Dendritic cell treated with granulocyte-macrophage colony-stimulating factor and Interleukin-4, amounts not matched to agents 40 ng/mL and 50 ng/mL, for 4 days (primary cell): ENCODE data around the gene JARID2.

Source experiments
- H3K27ac Mint-ChIP-seq: one replicate; pipeline ENCODE4 v1.8.0; 2022; ENCODE audit warnings: mild to moderate bottlenecking, mixed read lengths
- H3K27me3 Mint-ChIP-seq: one replicate; pipeline ENCODE4 v1.8.0; 2022; ENCODE audit warnings: mild to moderate bottlenecking, mixed read lengths
- H3K36me3 Mint-ChIP-seq: one replicate; pipeline ENCODE4 v1.8.0; 2022; ENCODE audit warnings: low read depth, mixed read lengths
- H3K4me1 Mint-ChIP-seq: one replicate; pipeline ENCODE4 v1.8.0; 2022; ENCODE audit warnings: low read depth, mixed read lengths
- H3K4me3 Mint-ChIP-seq: one replicate; pipeline ENCODE4 v1.8.0; 2022; ENCODE audit warnings: mild to moderate bottlenecking, moderate library complexity, mixed read lengths
- H3K9me3 Mint-ChIP-seq: one replicate; pipeline ENCODE4 v1.8.0; 2022; ENCODE audit warnings: mixed read lengths
- intact Hi-C: fragments of 100-400 bp; cut with micrococcal nuclease; formaldehyde crosslinking; loops from one replicate; pipeline ENCODE4 v1.15.0; 2022

The JARID2 gene

GRCh38 chr6:15325540-15325955, 79.7 kb downstream of the JARID2 start:
- Mint-ChIP-seq H3K4me3 (no peak overlapping the region), H3K36me3 (peaks cover 15% of the 10 kb centered on the region), H3K27me3 (no peaks in the 10 kb centered on the region), H3K9me3 (no peaks in the 10 kb centered on the region), H3K4me1 (peaks cover 83% of the 10 kb centered on the region), H3K27ac (no peak overlapping the region)
- intact Hi-C loops, result no loop called here

- H3K4me3 Mint-ChIP-seq, result no peak overlapping the region
- H3K4me1 Mint-ChIP-seq, result peaks cover 82% of the 10 kb centered on the region
- H3K36me3 Mint-ChIP-seq, result peaks cover 15% of the 10 kb centered on the region
- no peaks in the 10 kb centered on the region for H3K27me3 Mint-ChIP-seq
- intact Hi-C loops, result no loop called here
- H3K27ac Mint-ChIP-seq, result no peak overlapping the region
- H3K9me3 Mint-ChIP-seq, result no peaks in the 10 kb centered on the region
These were observed 80.3 kb downstream of the JARID2 start for GRCh38 chr6:15326067-15326614.

DNA sequence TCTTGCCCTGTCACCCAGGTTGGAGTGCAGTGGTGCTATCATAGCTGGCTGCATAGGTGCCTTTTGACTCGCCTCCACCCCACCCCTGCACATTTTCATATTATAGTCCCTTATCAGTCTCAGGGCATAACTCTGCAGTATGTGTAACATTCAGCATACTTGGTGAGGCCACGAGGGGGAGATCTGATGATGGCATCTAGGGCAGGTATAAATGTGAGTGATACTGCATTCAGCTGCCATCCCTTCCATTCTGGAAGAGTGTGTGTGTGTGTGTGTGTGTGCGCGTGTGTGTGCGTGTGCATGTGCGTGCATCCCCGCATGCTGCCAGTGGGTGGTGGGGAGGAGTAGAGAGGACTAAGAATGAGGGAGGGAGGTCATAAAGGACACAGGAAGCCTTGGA, 81.4 kb downstream of the JARID2 start:
- H3K36me3 Mint-ChIP-seq, result peaks cover 15% of the 10 kb centered on the region
- no peak overlapping the region for H3K27ac Mint-ChIP-seq
- H3K27me3 Mint-ChIP-seq, result no peaks in the 10 kb centered on the region
- H3K4me3 Mint-ChIP-seq, result no peak overlapping the region
- H3K9me3 Mint-ChIP-seq, result no peaks in the 10 kb centered on the region
- intact Hi-C loops, result no loop called here
- peaks cover 86% of the 10 kb centered on the region for H3K4me1 Mint-ChIP-seq

DNA sequence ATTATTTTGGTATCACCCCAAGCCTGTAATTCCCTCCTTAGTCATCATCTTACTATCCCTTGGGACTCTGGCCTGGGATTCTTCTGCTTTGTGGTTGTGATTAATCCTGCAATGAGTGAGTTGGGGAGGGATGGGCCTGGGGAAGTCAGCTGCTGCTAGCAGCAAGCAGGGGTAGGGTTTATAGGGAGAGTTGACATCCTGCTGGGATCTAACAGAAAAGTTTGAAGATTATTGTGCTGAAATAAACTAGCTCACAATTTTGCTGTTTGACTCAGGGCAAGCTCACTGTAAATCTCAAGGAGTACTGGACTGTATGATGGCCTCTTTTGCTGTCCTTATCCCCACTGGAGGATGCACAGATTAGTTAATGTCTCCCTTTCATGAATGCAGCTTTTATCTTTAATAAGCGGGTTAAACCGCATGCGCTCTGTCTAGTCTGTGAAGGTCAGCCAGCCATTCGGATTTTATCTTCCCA, 83.4 kb downstream of the JARID2 start:
- H3K36me3 Mint-ChIP-seq, result peaks cover 12% of the 10 kb centered on the region
- no peak overlapping the region for H3K4me3 Mint-ChIP-seq
- H3K4me1 Mint-ChIP-seq, result peaks cover 83% of the 10 kb centered on the region
- H3K9me3 Mint-ChIP-seq, result no peaks in the 10 kb centered on the region
- H3K27me3 Mint-ChIP-seq, result no peaks in the 10 kb centered on the region
- H3K27ac Mint-ChIP-seq, result no peak overlapping the region
- intact Hi-C loops, result no loop called here

GRCh38 chr6:15330174-15330944, 84.5 kb downstream of the JARID2 start:
- Mint-ChIP-seq H3K27me3 (no peaks in the 10 kb centered on the region), H3K4me3 (no peak overlapping the region), H3K36me3 (peaks cover 12% of the 10 kb centered on the region), H3K27ac (no peak overlapping the region), H3K9me3 (no peaks in the 10 kb centered on the region), H3K4me1 (peaks cover 83% of the 10 kb centered on the region)
- intact Hi-C loops, result no loop called here

DNA sequence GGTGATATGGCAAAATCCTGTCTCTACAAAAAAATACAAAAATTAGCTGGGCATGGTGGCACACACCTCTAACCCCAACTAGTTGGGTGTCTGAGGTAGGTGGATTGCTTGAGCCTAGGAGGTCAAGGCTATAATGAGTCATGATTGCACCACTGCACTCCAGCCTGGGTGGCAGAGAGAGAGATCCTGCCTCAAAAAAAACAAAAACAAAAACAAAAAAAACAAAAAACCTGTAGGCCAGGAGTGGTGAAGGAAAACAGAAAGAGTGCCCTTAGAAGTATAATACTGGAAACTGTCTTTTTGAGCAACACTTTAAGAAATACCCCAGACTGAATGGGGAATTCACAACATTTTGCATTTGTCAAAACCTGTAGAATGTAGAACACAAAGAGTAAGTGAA, 85.3 kb downstream of the JARID2 start:
- H3K27me3 Mint-ChIP-seq, result no peaks in the 10 kb centered on the region
- H3K36me3 Mint-ChIP-seq, result peaks cover 12% of the 10 kb centered on the region
- peak overlapping the region; percentile 51 for H3K27ac Mint-ChIP-seq
- no peak overlapping the region for H3K4me3 Mint-ChIP-seq
- intact Hi-C loops, result no loop called here
- peaks cover 86% of the 10 kb centered on the region for H3K4me1 Mint-ChIP-seq
- H3K9me3 Mint-ChIP-seq, result no peaks in the 10 kb centered on the region

DNA sequence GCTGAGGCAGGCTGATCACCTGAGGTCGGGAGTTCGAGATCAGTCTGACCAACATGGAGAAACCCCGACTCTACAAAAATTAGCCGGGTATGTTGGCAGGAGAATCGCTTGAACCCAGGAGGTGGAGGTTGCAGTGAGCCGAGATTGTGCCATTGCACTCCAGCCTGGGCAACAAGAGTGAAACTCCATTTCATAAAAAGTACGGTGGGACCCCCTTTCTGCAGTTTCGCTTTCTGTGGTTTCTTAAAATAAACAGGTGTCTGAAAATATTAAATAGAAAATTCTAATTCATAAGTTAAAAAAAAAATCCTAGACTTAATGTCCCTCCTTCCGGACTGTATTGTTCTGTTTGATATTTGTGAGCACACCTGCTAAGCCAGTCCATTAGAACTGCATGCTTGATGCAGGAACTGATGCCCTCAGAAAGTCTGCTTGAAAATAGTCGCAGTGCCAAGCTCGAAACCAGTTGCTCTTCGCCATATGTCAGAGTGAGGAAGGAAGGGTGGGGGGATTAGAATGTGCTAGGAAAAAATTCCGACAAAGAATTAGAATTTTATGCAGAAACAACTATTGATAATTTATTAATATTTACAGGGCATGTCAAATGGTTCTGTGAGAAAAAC, 85.9 kb downstream of the JARID2 start:
- H3K36me3 Mint-ChIP-seq, result peaks cover 12% of the 10 kb centered on the region
- no peak overlapping the region for H3K4me3 Mint-ChIP-seq
- peak overlapping the region; percentile 51 for H3K27ac Mint-ChIP-seq
- no peaks in the 10 kb centered on the region for H3K27me3 Mint-ChIP-seq
- intact Hi-C loops, result no loop called here
- H3K4me1 Mint-ChIP-seq, result peaks cover 84% of the 10 kb centered on the region
- H3K9me3 Mint-ChIP-seq, result no peaks in the 10 kb centered on the region

GRCh38 chr6:15332446-15332845, 86.6 kb downstream of the JARID2 start:
- H3K9me3 Mint-ChIP-seq, result no peaks in the 10 kb centered on the region
- intact Hi-C loops, result no loop called here
- no peaks in the 10 kb centered on the region for H3K27me3 Mint-ChIP-seq
- peaks cover 8% of the 10 kb centered on the region for H3K36me3 Mint-ChIP-seq
- H3K4me3 Mint-ChIP-seq, result no peak overlapping the region
- peaks cover 84% of the 10 kb centered on the region for H3K4me1 Mint-ChIP-seq
- no peak overlapping the region for H3K27ac Mint-ChIP-seq

DNA sequence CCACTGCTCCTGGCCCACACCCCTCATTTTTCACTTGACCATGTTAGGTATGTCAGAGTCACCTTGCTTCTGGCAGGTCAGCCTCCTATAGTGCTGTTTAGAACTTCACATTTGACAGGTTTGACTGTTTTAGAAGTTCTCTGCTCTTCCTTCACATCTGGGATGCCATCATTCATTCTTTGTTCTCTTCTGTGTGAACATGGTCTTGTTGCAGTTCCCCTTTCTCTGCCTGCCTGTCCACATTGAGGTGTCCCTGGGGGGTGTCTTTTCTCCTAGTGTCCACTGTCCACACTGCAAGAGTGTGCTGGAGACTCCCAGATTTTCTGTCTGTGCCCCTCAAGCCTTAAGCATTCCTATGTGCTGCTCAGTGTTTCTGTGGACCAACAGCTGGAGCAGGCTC, 89.5 kb downstream of the JARID2 start:
- H3K36me3 Mint-ChIP-seq, result peaks cover 4% of the 10 kb centered on the region
- no peaks in the 10 kb centered on the region for H3K9me3 Mint-ChIP-seq
- H3K4me1 Mint-ChIP-seq, result peaks cover 81% of the 10 kb centered on the region
- no peak overlapping the region for H3K4me3 Mint-ChIP-seq
- H3K27ac Mint-ChIP-seq, result no peak overlapping the region
- intact Hi-C loops, result no loop called here
- H3K27me3 Mint-ChIP-seq, result no peaks in the 10 kb centered on the region

DNA sequence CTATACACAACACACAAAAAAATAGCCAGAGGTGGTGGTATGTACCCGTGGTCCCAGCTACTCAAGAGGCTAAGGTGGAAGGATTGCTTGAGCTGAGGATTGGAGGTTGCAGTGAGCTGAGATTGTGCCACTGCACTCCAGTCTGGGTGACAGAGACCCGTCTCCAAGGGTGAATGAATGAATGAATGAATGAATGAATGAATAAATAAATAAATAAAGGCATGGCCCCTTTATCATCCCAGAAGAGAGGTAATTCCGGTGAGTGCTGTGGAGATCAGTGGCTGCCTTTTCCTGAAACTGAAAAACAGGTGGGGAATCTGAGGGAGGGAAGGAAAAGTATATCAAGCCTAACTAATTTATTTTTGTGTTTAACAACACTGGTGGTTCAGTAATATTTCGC, 90.0 kb downstream of the JARID2 start:
- Mint-ChIP-seq H3K4me1 (peaks cover 84% of the 10 kb centered on the region), H3K4me3 (no peak overlapping the region), H3K27ac (no peak overlapping the region), H3K36me3 (peaks cover 4% of the 10 kb centered on the region), H3K27me3 (no peaks in the 10 kb centered on the region), H3K9me3 (no peaks in the 10 kb centered on the region)
- intact Hi-C loops, result no loop called here

- H3K36me3 Mint-ChIP-seq, result peaks cover 4% of the 10 kb centered on the region
- no peaks in the 10 kb centered on the region for H3K27me3 Mint-ChIP-seq
- H3K4me1 Mint-ChIP-seq, result peaks cover 82% of the 10 kb centered on the region
- H3K4me3 Mint-ChIP-seq, result no peak overlapping the region
- no peaks in the 10 kb centered on the region for H3K9me3 Mint-ChIP-seq
- H3K27ac Mint-ChIP-seq, result peak overlapping the region; percentile 66
- intact Hi-C loops, result no loop called here
These were observed 91.2 kb downstream of the JARID2 start for GRCh38 chr6:15336900-15337560.

DNA sequence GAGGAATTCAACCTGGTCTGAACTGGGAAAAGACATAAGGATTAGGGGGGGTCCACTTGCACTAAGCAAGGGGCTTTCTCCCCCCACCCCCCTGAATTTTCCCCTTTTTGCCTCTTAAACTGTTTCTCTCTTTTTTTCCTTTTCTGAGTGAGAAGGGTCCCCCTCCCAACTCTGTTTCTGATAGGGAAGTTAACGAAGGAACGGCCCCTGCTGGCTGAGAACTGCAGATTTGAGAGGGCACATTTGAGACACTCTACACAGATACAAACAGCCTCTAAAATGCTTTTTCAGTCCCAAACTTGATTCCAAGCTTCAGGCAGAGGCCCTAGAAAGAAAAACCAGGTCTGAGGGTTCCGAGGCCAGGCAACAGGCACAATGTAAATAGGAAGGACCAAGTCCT, 91.7 kb downstream of the JARID2 start:
- peaks cover 85% of the 10 kb centered on the region for H3K4me1 Mint-ChIP-seq
- H3K4me3 Mint-ChIP-seq, result no peak overlapping the region
- H3K27me3 Mint-ChIP-seq, result no peaks in the 10 kb centered on the region
- intact Hi-C loops, result no loop called here
- peaks cover 4% of the 10 kb centered on the region for H3K36me3 Mint-ChIP-seq
- peak overlapping the region; percentile 66 for H3K27ac Mint-ChIP-seq
- H3K9me3 Mint-ChIP-seq, result no peaks in the 10 kb centered on the region

- Mint-ChIP-seq H3K9me3 (no peaks in the 10 kb centered on the region), H3K27me3 (no peaks in the 10 kb centered on the region), H3K36me3 (peaks cover under 1% of the 10 kb centered on the region), H3K4me1 (peaks cover 89% of the 10 kb centered on the region), H3K27ac (peak overlapping the region; percentile 20), H3K4me3 (no peak overlapping the region)
- intact Hi-C loops, result no loop called here
These were observed 92.6 kb downstream of the JARID2 start for GRCh38 chr6:15338476-15338875.

GRCh38 chr6:15339081-15339480, 93.2 kb downstream of the JARID2 start:
- no peaks in the 10 kb centered on the region for H3K36me3 Mint-ChIP-seq
- H3K27me3 Mint-ChIP-seq, result no peaks in the 10 kb centered on the region
- no peak overlapping the region for H3K4me3 Mint-ChIP-seq
- intact Hi-C loops, result no loop called here
- peaks cover 90% of the 10 kb centered on the region for H3K4me1 Mint-ChIP-seq
- H3K9me3 Mint-ChIP-seq, result no peaks in the 10 kb centered on the region
- peak overlapping the region; percentile 20 for H3K27ac Mint-ChIP-seq
